H1 (cell line): ENCODE measurements around the gene KSR2. TPM values are rescaled to one million over a fixed set of nuclear protein-coding genes. Genes with fewer than 3 reads are reported as not detected.

Experiments
- CTCF ChIA-PET: fragments of 300-600 bp; sonication (Branson Sonifier 250); formaldehyde crosslinking; loops from one replicate; lab custom pipeline; 2021; ENCODE audit not compliant: partially characterized antibody; lab: Charles Lee
- POLR2A ChIA-PET: fragments of 300-600 bp; sonication (Branson Sonifier 250); formaldehyde crosslinking; loops from one replicate; lab custom pipeline; 2021; ENCODE audit warnings: inconsistent platforms; ENCODE audit not compliant: partially characterized antibody; lab: Charles Lee
- DNase-seq, 2 experiments: peaks; one replicate each; pipeline versions ENCODE4 v3.0.0 to v3.0.0-alpha.2; 2010 to 2022; ENCODE audit warnings: low spot score in 2 of 2, low read depth in 1 of 2, mixed read lengths in 1 of 2
- FAIRE-seq: peaks from 2 replicates; lab custom pipeline; 2011; peaks lifted over from hg19 to GRCh38; lab: Jason Lieb, UNC
- H2AFZ ChIP-seq: 2 replicates; pipeline ENCODE4 v1.8.1; 2012; ENCODE audit warnings: low read length, inconsistent platforms
- H2AK5ac ChIP-seq: 2 replicates; pipeline ENCODE4 v1.6.1; 2013; ENCODE audit warnings: low read depth, low read length
- H2BK120ac ChIP-seq: replicated peaks from 2 replicates; pipeline ENCODE3; 2013; ENCODE audit warnings: low read depth, low read length, inconsistent platforms
- H2BK12ac ChIP-seq: 2 replicates; pipeline ENCODE4 v1.6.1; 2013; ENCODE audit warnings: low read depth, low read length
- H2BK15ac ChIP-seq: 2 replicates; pipeline ENCODE4 v1.6.1; 2013; ENCODE audit warnings: low read length
- H2BK20ac ChIP-seq: 2 replicates; pipeline ENCODE4 v1.6.1; 2013; ENCODE audit warnings: low read length
- H2BK5ac ChIP-seq: 2 replicates; pipeline ENCODE4 v1.6.1; 2013; ENCODE audit warnings: low read depth, low read length
- H3K14ac ChIP-seq: 2 replicates; pipeline ENCODE4 v1.6.1; 2013; ENCODE audit warnings: inconsistent platforms; ENCODE audit not compliant: insufficient read length
- H3K18ac ChIP-seq: 2 replicates; pipeline ENCODE4 v1.6.1; 2013; ENCODE audit warnings: low read length; ENCODE audit errors: extremely low read depth
- H3K23ac ChIP-seq: 2 replicates; pipeline ENCODE4 v1.6.1; 2013; ENCODE audit warnings: inconsistent platforms; ENCODE audit not compliant: insufficient read length
- H3K23me2 ChIP-seq: 2 replicates; pipeline ENCODE4 v1.6.1; 2013; ENCODE audit warnings: low read depth, low read length
- H3K27ac ChIP-seq: 2 replicates; pipeline ENCODE4 v1.6.1; 2011; ENCODE audit warnings: low read depth, low read length, inconsistent platforms
- H3K27me3 ChIP-seq, 4 experiments: replicated peaks in 1 of 4; 1 replicate in 1 of 4; 2 replicates in 3 of 4; pipeline versions ENCODE4 v1.6.1 to v1.8.1; 2011 to 2013; ENCODE audit warnings: low read length in 3 of 4, mild to moderate bottlenecking in 3 of 4, inconsistent platforms in 2 of 4, mixed read lengths in 2 of 4, moderate library complexity in 1 of 4; ENCODE audit not compliant: control insufficient read depth in 3 of 4, insufficient read depth in 3 of 4; ENCODE audit errors: extremely low read depth in 1 of 4
- H3K36me3 ChIP-seq, 4 experiments: 2 replicates each; pipeline versions ENCODE4 v1.6.1 to v1.8.1; 2011 to 2013; ENCODE audit warnings: mild to moderate bottlenecking in 4 of 4, low read length in 3 of 4, moderate library complexity in 2 of 4, control low read depth in 1 of 4, inconsistent platforms in 1 of 4; ENCODE audit not compliant: insufficient read depth in 4 of 4, control insufficient read depth in 2 of 4
- H3K4ac ChIP-seq: replicated peaks from 2 replicates; pipeline ENCODE3; 2013; ENCODE audit warnings: low read length, low read depth, mixed read lengths, inconsistent platforms; ENCODE audit not compliant: insufficient read length
- H3K4me1 ChIP-seq, 4 experiments: replicated peaks in 1 of 4; 1 replicate in 1 of 4; 2 replicates in 3 of 4; pipeline versions ENCODE4 v1.6.1 to v1.8.1; 2011 to 2013; ENCODE audit warnings: low read length in 3 of 4, inconsistent platforms in 2 of 4, mixed read lengths in 1 of 4; ENCODE audit not compliant: insufficient read depth in 4 of 4, control insufficient read depth in 3 of 4
- H3K4me2 ChIP-seq, 2 experiments: 2 replicates each; pipeline versions ENCODE4 v1.6.1 to v1.8.1; 2011 to 2013; ENCODE audit warnings: low read depth in 2 of 2, low read length in 2 of 2, control low read depth in 1 of 2, inconsistent platforms in 1 of 2, mild to moderate bottlenecking in 1 of 2; ENCODE audit not compliant: insufficient read depth in 1 of 2
- H3K4me3 ChIP-seq, 4 experiments: fragments of 200-600, 300-600 bp in 1 of 4; sonication (generic), shearing (Covaris generic), sonication (Bioruptor Twin) in 1 of 4; 2 replicates each; pipeline versions ENCODE4 v1.5.1 to v1.8.1; 2011 to 2016; ENCODE audit warnings: low read length in 4 of 4, low read depth in 3 of 4, control low read depth in 2 of 4, inconsistent platforms in 2 of 4, mild to moderate bottlenecking in 2 of 4, mixed read lengths in 1 of 4, moderate library complexity in 1 of 4; ENCODE audit not compliant: insufficient read depth in 2 of 4; ENCODE audit errors: extremely low read depth in 1 of 4
- H3K56ac ChIP-seq: replicated peaks from 2 replicates; pipeline ENCODE3; 2013; ENCODE audit warnings: low read depth, mild to moderate bottlenecking, mixed read lengths, low read length, inconsistent platforms; ENCODE audit not compliant: insufficient read length
- H3K79me1 ChIP-seq: 2 replicates; pipeline ENCODE4 v1.6.1; 2013; ENCODE audit warnings: low read depth, low read length, control low read depth
- H3K79me2 ChIP-seq, 2 experiments: 2 replicates each; pipeline versions ENCODE4 v1.6.1 to v1.8.1; 2012 to 2013; ENCODE audit warnings: low read length in 2 of 2, mild to moderate bottlenecking in 2 of 2, inconsistent platforms in 1 of 2; ENCODE audit not compliant: insufficient read depth in 2 of 2, control insufficient read depth in 1 of 2
- H3K9ac ChIP-seq, 4 experiments: replicated peaks in 1 of 4; 1 replicate in 1 of 4; 2 replicates in 3 of 4; pipeline versions ENCODE4 v1.6.1 to v1.8.1; 2011 to 2013; ENCODE audit warnings: low read depth in 3 of 4, low read length in 3 of 4, control low read depth in 2 of 4, mild to moderate bottlenecking in 2 of 4, moderate library complexity in 2 of 4, inconsistent platforms in 1 of 4; ENCODE audit errors: extremely low read depth in 1 of 4
- H3K9me3 ChIP-seq, 2 experiments: 2 replicates each; pipeline versions ENCODE4 v1.6.1 to v1.8.1; 2012 to 2013; ENCODE audit warnings: mild to moderate bottlenecking in 2 of 2, moderate library complexity in 2 of 2, control low read depth in 1 of 2, inconsistent platforms in 1 of 2, low read depth in 1 of 2, low read length in 1 of 2, mixed read lengths in 1 of 2; ENCODE audit not compliant: insufficient read depth in 2 of 2
- H4K20me1 ChIP-seq, 2 experiments: replicated peaks in 1 of 2; 2 replicates each; pipeline versions ENCODE3 to v1.8.1; 2011 to 2013; ENCODE audit warnings: inconsistent platforms in 2 of 2, low read length in 2 of 2, mild to moderate bottlenecking in 1 of 2; ENCODE audit not compliant: insufficient read depth in 2 of 2, control insufficient read depth in 1 of 2
- H4K5ac ChIP-seq: 2 replicates; pipeline ENCODE4 v1.6.1; 2013; ENCODE audit warnings: low read length, low read depth, mixed read lengths, inconsistent platforms; ENCODE audit not compliant: insufficient read length
- H4K8ac ChIP-seq: 2 replicates; pipeline ENCODE4 v1.8.0; 2013; ENCODE audit warnings: mild to moderate bottlenecking, moderate library complexity, low read length, inconsistent platforms; ENCODE audit not compliant: insufficient read depth; ENCODE audit errors: extremely low read depth
- H4K91ac ChIP-seq: replicated peaks from 2 replicates; pipeline ENCODE3; 2013; ENCODE audit warnings: low read length, mixed read lengths, inconsistent platforms; ENCODE audit not compliant: insufficient read length
- CTCF ChIP-seq, 3 experiments: IDR thresholded peaks; 1 replicate in 2 of 3; 2 replicates in 1 of 3; pipeline versions ENCODE4 v1.5.1 to v1.6.1; 2011; ENCODE audit warnings: low read length in 3 of 3, mild to moderate bottlenecking in 3 of 3, inconsistent platforms in 2 of 3, low read depth in 1 of 3, moderate library complexity in 1 of 3; ENCODE audit not compliant: insufficient read depth in 1 of 3; ENCODE audit errors: control extremely low read depth in 1 of 3
- KDM5A ChIP-seq: fragments of 200-600 bp; IDR thresholded peaks from 2 replicates; pipeline ENCODE4 v1.7.1; 2012; ENCODE audit warnings: mild to moderate bottlenecking, low read length, inconsistent platforms, mixed read lengths
- NANOG ChIP-seq: IDR thresholded peaks from 2 replicates; pipeline ENCODE4 v1.6.1; 2011; ENCODE audit warnings: low read length, low read depth, mild to moderate bottlenecking, inconsistent platforms; ENCODE audit not compliant: insufficient read depth, poor library complexity, severe bottlenecking
- NRF1 ChIP-seq: IDR thresholded peaks from 2 replicates; pipeline ENCODE4 v1.6.1; 2011; ENCODE audit warnings: mild to moderate bottlenecking, low read depth, low read length, improper control_type of control experiment
- RAD21 ChIP-seq, 2 experiments: IDR thresholded peaks in 1 of 2; conservative IDR thresholded peaks in 1 of 2; 2 replicates each; pipeline ENCODE4 v1.6.1; 2011; ENCODE audit warnings: low read depth in 2 of 2, low read length in 2 of 2, improper control_type of control experiment in 1 of 2, inconsistent platforms in 1 of 2, mild to moderate bottlenecking in 1 of 2, moderate library complexity in 1 of 2
- RFX5 ChIP-seq: IDR thresholded peaks from 2 replicates; pipeline ENCODE4 v1.6.1; 2011; ENCODE audit warnings: low read depth, low read length, improper control_type of control experiment, borderline replicate concordance
- SRF ChIP-seq: IDR thresholded peaks from 2 replicates; pipeline ENCODE4 v1.6.1; 2011; ENCODE audit warnings: mild to moderate bottlenecking, low read depth, low read length, moderate library complexity
- WGBS, 2 experiments: shearing (Covaris generic) in 1 of 2; methylation state at CpG; one replicate each; pipeline versions ENCODE4 v1.1.6 to v1.1.7; 2013 to 2015; ENCODE audit warnings: low lambda C conversion rate in 2 of 2, mixed read lengths in 2 of 2, inconsistent platforms in 1 of 2, low coverage in 1 of 2, missing lambda C conversion rate in 1 of 2; ENCODE audit not compliant: insufficient replicate concordance in 2 of 2, insufficient coverage in 1 of 2, insufficient read length in 1 of 2; ENCODE audit errors: extremely low coverage in 1 of 2, missing lambda C conversion rate in 1 of 2; 5-methylcytosine and 5-hydroxymethylcytosine counted together
- polyA plus RNA-seq, 7 experiments: library from polyadenylated mRNA; depleted of rRNA in 3 of 7; stranded (reverse) in 5 of 7; unstranded in 2 of 7; fragments of >200 nt in 5 of 7; fragments of 200-250 nt in 2 of 7; gene quantifications; 1 replicate in 5 of 7; 2 replicates in 1 of 7; 4 replicates in 1 of 7; pipeline versions ENCODE4 v1.2.1 to v1.2.3, GENCODE V29; 2011 to 2013; ENCODE audit warnings: missing spikeins in 2 of 7, mixed read lengths in 2 of 7
- total RNA-seq: library from RNA; stranded (reverse); fragmentation: NEBNext Ultra II Directional; extraction: Animal tissue kit (Norgen Biotek cat#: 25700); gene quantifications from 2 replicates; pipeline ENCODE4 v1.2.1, GENCODE V29; 2021

KSR2 gene
- total and polyA plus RNA-seq, 2 of the 8 experiments (the other 6 are each of a cell fraction or from before 2014, with no cell fraction given), result 0.74 to 2.2 TPM

GRCh38 chr12:117599849-117600248 lies 368.9 kb downstream of the KSR2 start:
- ChIA-PET CTCF (interaction anchor here (0.7 to 1.4 kb wide), 5 partner anchors 9 to 250 kb away, joined by 3 to 6 read pairs (median 5); no protein-coding TSS in a partner anchor), POLR2A (no interaction called here)
- H2BK15ac ChIP-seq, result no peak overlapping the region
- DNase-seq, result no peak
- H2AFZ ChIP-seq, result no peak overlapping the region
- no peaks in the 10 kb centered on the region for H3K79me1 ChIP-seq
- FAIRE-seq, result no peak
- no peak overlapping the region for H3K4me3 ChIP-seq
- no peak overlapping the region for H3K56ac ChIP-seq
- no peak overlapping the region for H2BK120ac ChIP-seq
- TF ChIP-seq NANOG (no peak), KDM5A (no peak), RFX5 (no peak), CTCF (IDR thresholded peaks at IDR 0.05; ENCODE audit: control extremely low read depth in 1 of 3, insufficient read depth in 1 of 3, low read depth in 1 of 3, low read length in 3 of 3) (no peak), NRF1 (no peak), SRF (no peak), RAD21 (IDR thresholded peaks at IDR 0.05 in 1 of 2, conservative IDR thresholded peaks at IDR 0.05 in 1 of 2; ENCODE audit: low read depth in 2 of 2, low read length in 2 of 2) (no peak)
- H4K91ac ChIP-seq, result no peak overlapping the region
- H2BK20ac ChIP-seq, result no peak overlapping the region
- H2BK12ac ChIP-seq, result no peak overlapping the region
- H3K9ac ChIP-seq, result no peak overlapping the region
- H3K14ac ChIP-seq, result no peak overlapping the region
- H3K27me3 ChIP-seq, result no peaks in the 10 kb centered on the region
- no peak overlapping the region for H3K23ac ChIP-seq
- H3K4me1 ChIP-seq, result no peaks in the 10 kb centered on the region; a peak in 1 of 7 replicates
- H3K27ac ChIP-seq, result no peak overlapping the region
- no peaks in the 10 kb centered on the region for H4K20me1 ChIP-seq
- no peak overlapping the region for H4K8ac ChIP-seq
- no peak overlapping the region for H3K18ac ChIP-seq
- H3K4me2 ChIP-seq, result no peak overlapping the region
- no peaks in the 10 kb centered on the region for H3K36me3 ChIP-seq
- H3K4ac ChIP-seq, result no peak overlapping the region
- no peak overlapping the region for H2AK5ac ChIP-seq
- H4K5ac ChIP-seq, result no peak overlapping the region
- H2BK5ac ChIP-seq, result no peak overlapping the region
- H3K9me3 ChIP-seq, result no peaks in the 10 kb centered on the region; a peak in 1 of 4 replicates
- WGBS, 2 experiments, result 93% methylated on average over 5 of the region's 5 CpGs; no CpG with 5 or more reads in 1 of the 2 experiments
- no peaks in the 10 kb centered on the region for H3K79me2 ChIP-seq
- no peaks in the 10 kb centered on the region for H3K23me2 ChIP-seq
